ENCODE results near the gene SLC7A8.

SLC7A8 gene

DNA sequence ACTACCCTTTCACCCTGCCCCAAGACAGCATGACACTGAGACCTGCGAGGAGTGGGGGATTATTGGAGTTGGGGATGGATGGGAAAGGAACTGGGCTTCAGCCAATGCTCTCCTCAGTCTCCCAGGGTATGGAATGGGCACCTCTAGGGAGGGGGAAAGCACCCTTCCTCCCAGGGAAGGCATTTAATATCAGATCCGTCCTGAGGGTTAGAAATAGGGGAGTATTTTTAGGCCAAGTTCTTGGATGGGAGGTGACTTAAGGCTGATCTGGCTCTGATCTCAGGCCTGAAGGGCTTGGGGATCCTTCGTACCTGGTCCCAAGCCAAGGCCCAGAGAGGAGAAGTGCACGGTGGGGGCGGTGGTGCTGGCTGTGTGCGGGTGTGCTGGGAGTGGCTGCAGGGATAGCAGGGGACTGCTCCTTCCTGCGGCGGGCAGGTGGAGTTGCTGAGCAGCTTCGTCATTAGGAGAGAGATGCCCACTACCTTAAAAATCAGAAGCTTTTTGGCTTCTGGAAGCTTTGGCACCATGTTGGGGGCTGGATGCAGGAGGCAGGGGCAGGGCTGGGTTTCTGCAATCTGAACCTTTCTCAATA lies 57.4 kb downstream of the SLC7A8 start:
- Histone ChIP-seq H3K36me3 (ENCODE audit: control insufficient read depth in 1 of 2, insufficient read depth in 2 of 2, low read length in 2 of 2) (peaks cover 24 to 35% of the 10 kb centered on the region in 2 donors), H3K4me3 (ENCODE audit: low read depth in 1 of 2, low read length in 2 of 2) (no peak overlapping the region), H3K27me3 (ENCODE audit: control insufficient read depth in 1 of 2, insufficient read depth in 2 of 2, low read length in 2 of 2) (no peaks in the 10 kb centered on the region), H3K9me3 (ENCODE audit: control insufficient read depth in 1 of 2, low read length in 2 of 2) (no peaks in the 10 kb centered on the region), H3K9ac (ENCODE audit: low read depth in 1 of 2, low read length in 2 of 2) (no peak overlapping the region), H3K27ac (ENCODE audit: low read depth, low read length) (no peak overlapping the region), H3K4me1 (ENCODE audit: control insufficient read depth in 1 of 2, insufficient read depth in 2 of 2, low read length in 2 of 2) (peaks cover 12% of the 10 kb centered on the region in 2 donors)

DNA sequence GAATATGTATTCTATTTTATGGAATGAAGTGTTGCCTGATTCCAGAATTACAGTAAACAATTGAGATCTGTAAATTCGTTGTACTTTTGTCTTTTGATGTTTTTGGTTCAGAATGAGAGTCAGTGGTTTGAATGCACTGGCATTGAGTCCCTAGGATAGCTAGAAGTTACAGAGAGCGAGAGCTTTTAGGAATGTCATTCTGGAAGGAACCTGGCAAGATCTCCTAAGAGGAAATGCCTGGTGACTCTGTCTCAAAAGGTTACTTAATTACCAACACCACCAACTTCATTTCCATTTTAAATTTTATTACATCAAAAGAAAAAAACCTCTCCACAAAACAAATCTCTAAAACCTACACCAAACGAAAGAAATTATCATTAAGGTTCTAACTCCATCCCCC lies 58.4 kb downstream of the SLC7A8 start:
- Histone ChIP-seq H3K9me3 (ENCODE audit: control insufficient read depth in 1 of 2, low read length in 2 of 2) (no peaks in the 10 kb centered on the region), H3K4me3 (ENCODE audit: low read depth in 1 of 2, low read length in 2 of 2) (no peak overlapping the region), H3K9ac (ENCODE audit: low read depth in 1 of 2, low read length in 2 of 2) (no peak overlapping the region), H3K27me3 (ENCODE audit: control insufficient read depth in 1 of 2, insufficient read depth in 2 of 2, low read length in 2 of 2) (no peaks in the 10 kb centered on the region), H3K36me3 (ENCODE audit: control insufficient read depth in 1 of 2, insufficient read depth in 2 of 2, low read length in 2 of 2) (peaks cover 20 to 29% of the 10 kb centered on the region in 2 donors), H3K27ac (ENCODE audit: low read depth, low read length) (no peak overlapping the region), H3K4me1 (ENCODE audit: control insufficient read depth in 1 of 2, insufficient read depth in 2 of 2, low read length in 2 of 2) (peaks cover 13 to 14% of the 10 kb centered on the region in 2 donors)

DNA sequence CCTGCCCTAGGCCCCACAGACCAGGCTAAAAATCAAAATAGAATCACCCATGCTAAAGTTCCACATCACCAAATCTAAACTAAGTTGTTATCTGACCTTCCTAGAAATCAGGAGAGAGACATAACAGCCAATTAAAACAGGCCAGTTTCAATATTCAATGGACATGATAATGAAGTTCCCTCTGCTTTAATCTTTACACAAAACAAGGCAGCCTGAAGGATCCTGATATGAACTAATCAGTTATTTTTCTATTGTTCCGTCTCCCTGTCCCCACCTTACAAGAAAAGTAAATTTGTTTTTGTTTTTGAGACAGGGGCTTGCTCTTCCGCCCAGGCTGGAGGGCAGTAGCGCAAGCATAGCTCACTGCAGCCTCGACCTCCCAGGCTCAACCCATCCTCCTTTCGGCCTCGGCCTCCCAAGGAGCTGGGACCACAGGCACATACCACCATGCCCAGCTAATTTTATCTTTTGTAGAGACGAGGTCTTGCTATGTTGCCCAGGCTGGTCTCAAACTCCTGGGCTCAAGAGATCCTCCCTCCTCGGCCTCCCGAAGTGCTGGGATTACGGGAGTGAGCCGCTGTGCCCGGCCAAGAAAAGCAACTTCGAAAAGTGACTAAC lies 59.0 kb downstream of the SLC7A8 start:
- Histone ChIP-seq H3K27ac (ENCODE audit: low read depth, low read length) (no peak overlapping the region), H3K27me3 (ENCODE audit: control insufficient read depth in 1 of 2, insufficient read depth in 2 of 2, low read length in 2 of 2) (no peaks in the 10 kb centered on the region), H3K4me3 (ENCODE audit: low read depth in 1 of 2, low read length in 2 of 2) (no peak overlapping the region), H3K36me3 (ENCODE audit: control insufficient read depth in 1 of 2, insufficient read depth in 2 of 2, low read length in 2 of 2) (peaks cover 14 to 24% of the 10 kb centered on the region in 2 donors), H3K9me3 (ENCODE audit: control insufficient read depth in 1 of 2, low read length in 2 of 2) (no peaks in the 10 kb centered on the region), H3K4me1 (ENCODE audit: control insufficient read depth in 1 of 2, insufficient read depth in 2 of 2, low read length in 2 of 2) (peaks cover 14 to 19% of the 10 kb centered on the region in 2 donors), H3K9ac (ENCODE audit: low read depth in 1 of 2, low read length in 2 of 2) (no peak overlapping the region)

DNA sequence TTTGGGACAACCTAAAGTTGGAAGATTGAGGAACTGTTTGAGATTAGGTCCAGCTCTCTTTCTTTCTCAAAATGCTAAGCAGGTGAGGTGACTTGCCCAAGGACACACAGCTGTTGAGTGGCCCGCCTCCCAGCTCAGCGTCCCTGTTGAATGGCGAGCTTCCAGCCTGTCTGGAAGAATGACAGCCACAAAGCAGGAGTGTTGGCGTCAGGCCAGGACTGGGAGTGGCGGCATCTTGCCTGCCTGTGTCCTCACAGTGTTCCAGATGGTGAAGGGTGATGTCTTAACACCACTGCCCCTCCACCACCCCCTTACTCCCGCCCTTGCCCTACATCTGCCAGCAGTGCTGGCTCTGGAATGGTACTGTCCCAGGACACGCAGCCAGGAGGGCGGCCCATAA lies 60.0 kb downstream of the SLC7A8 start:
- Histone ChIP-seq H3K4me1 (ENCODE audit: control insufficient read depth in 1 of 2, insufficient read depth in 2 of 2, low read length in 2 of 2) (peaks cover 14 to 21% of the 10 kb centered on the region in 2 donors), H3K27ac (ENCODE audit: low read depth, low read length) (no peak overlapping the region), H3K4me3 (ENCODE audit: low read depth in 1 of 2, low read length in 2 of 2) (no peak overlapping the region), H3K27me3 (ENCODE audit: control insufficient read depth in 1 of 2, insufficient read depth in 2 of 2, low read length in 2 of 2) (no peaks in the 10 kb centered on the region), H3K9ac (ENCODE audit: low read depth in 1 of 2, low read length in 2 of 2) (no peak overlapping the region), H3K36me3 (ENCODE audit: control insufficient read depth in 1 of 2, insufficient read depth in 2 of 2, low read length in 2 of 2) (peaks cover 8 to 16% of the 10 kb centered on the region in 2 donors), H3K9me3 (ENCODE audit: control insufficient read depth in 1 of 2, low read length in 2 of 2) (no peaks in the 10 kb centered on the region)

DNA sequence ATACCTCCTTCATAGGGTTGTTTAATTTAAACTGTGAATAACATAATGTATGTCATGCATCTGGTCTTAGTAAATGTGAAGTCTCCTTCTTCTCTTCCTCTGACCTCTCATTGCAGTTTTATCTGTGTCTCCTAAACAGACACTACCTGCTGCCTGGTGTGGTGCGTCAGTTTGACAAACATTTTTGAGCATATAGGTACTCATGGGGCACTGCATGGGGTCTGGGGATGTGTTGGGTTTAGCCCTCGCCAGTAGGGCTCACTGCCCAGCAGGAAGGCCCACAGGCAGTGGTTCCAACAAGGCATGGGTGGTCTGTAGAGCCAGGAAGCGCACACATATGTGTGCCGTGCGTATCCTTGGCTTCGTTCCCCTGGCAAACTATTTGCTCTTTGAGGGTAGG lies 61.4 kb downstream of the SLC7A8 start:
- Histone ChIP-seq H3K27me3 (ENCODE audit: control insufficient read depth in 1 of 2, insufficient read depth in 2 of 2, low read length in 2 of 2) (no peaks in the 10 kb centered on the region), H3K4me1 (ENCODE audit: control insufficient read depth in 1 of 2, insufficient read depth in 2 of 2, low read length in 2 of 2) (peaks cover 14 to 21% of the 10 kb centered on the region in 2 donors), H3K4me3 (ENCODE audit: low read depth in 1 of 2, low read length in 2 of 2) (no peak overlapping the region), H3K27ac (ENCODE audit: low read depth, low read length) (no peak overlapping the region), H3K36me3 (ENCODE audit: control insufficient read depth in 1 of 2, insufficient read depth in 2 of 2, low read length in 2 of 2) (peaks cover 0 to 5% of the 10 kb centered on the region in 2 donors), H3K9ac (ENCODE audit: low read depth in 1 of 2, low read length in 2 of 2) (no peak overlapping the region), H3K9me3 (ENCODE audit: control insufficient read depth in 1 of 2, low read length in 2 of 2) (no peaks in the 10 kb centered on the region)

DNA sequence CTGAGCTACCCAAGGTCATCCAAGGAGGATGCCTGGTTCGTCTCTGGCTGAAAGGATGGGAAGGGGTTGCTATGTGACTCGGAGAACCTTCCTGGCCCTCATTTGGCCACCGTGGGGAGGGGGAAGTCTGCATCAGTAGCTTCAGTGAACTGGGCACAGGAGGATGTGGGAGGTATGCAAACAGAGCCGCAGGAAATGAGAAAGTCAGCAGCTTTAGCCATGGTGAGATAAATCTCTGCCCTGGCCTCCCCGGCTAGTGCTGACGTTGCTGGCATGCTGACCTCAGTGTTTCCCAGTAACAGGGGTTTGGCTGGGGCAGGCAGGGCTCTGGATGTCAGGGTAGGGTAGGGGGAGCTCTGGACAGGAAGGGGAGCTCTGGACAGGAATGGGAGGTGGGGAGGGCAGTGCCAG lies 62.1 kb downstream of the SLC7A8 start:
- no peak overlapping the region for H3K27ac ChIP-seq (ENCODE audit: low read depth, low read length)
- no peaks in the 10 kb centered on the region for H3K9me3 ChIP-seq (ENCODE audit: control insufficient read depth in 1 of 2, low read length in 2 of 2)
- H3K4me3 ChIP-seq (ENCODE audit: low read depth in 1 of 2, low read length in 2 of 2): no peak overlapping the region
- H3K9ac ChIP-seq (ENCODE audit: low read depth in 1 of 2, low read length in 2 of 2): no peak overlapping the region
- no peaks in the 10 kb centered on the region for H3K27me3 ChIP-seq (ENCODE audit: control insufficient read depth in 1 of 2, insufficient read depth in 2 of 2, low read length in 2 of 2)
- H3K36me3 ChIP-seq (ENCODE audit: control insufficient read depth in 1 of 2, insufficient read depth in 2 of 2, low read length in 2 of 2): no peaks in the 10 kb centered on the region
- peaks cover 14 to 21% of the 10 kb centered on the region in 2 donors for H3K4me1 ChIP-seq (ENCODE audit: control insufficient read depth in 1 of 2, insufficient read depth in 2 of 2, low read length in 2 of 2)

DNA sequence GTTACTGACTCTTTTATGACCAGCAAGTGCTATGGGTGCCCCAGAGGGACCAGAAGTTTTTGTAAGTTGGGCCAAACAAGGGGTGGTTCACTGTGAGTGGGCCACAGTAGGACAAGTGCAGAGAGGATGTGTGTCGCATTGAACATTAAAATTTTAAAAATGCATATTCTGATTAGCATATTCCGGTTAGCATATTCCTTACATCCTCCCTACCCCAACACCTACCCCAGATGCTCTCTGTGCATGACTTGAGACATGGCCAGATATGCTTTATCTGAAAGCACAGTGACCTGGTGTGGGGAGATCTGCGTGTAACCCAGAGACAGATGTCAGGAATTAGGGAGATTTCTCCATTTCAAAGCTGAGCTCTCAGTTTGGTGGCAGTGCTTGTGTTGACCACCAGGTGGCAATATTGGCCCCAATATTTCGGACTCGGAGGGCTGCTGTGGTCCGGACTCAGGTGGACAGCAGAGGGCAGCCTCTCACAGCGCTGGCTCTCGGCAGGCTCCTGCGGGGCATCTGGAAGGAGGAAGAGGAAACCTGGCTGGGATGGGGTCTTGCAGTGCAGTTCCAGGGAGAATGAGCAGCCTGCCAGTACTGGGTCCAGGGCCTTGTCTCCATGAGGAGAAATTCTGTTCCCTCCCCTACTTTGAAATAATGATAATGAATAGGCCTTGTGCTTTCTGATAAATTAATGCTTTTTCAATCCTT lies 62.8 kb downstream of the SLC7A8 start:
- Histone ChIP-seq H3K36me3 (ENCODE audit: control insufficient read depth in 1 of 2, insufficient read depth in 2 of 2, low read length in 2 of 2) (no peaks in the 10 kb centered on the region), H3K4me3 (ENCODE audit: low read depth in 1 of 2, low read length in 2 of 2) (no peak overlapping the region), H3K9me3 (ENCODE audit: control insufficient read depth in 1 of 2, low read length in 2 of 2) (no peaks in the 10 kb centered on the region), H3K27me3 (ENCODE audit: control insufficient read depth in 1 of 2, insufficient read depth in 2 of 2, low read length in 2 of 2) (peaks cover 0 to 2% of the 10 kb centered on the region in 2 donors), H3K4me1 (ENCODE audit: control insufficient read depth in 1 of 2, insufficient read depth in 2 of 2, low read length in 2 of 2) (peaks cover 14 to 21% of the 10 kb centered on the region in 2 donors), H3K27ac (ENCODE audit: low read depth, low read length) (no peak overlapping the region), H3K9ac (ENCODE audit: low read depth in 1 of 2, low read length in 2 of 2) (no peak overlapping the region)

DNA sequence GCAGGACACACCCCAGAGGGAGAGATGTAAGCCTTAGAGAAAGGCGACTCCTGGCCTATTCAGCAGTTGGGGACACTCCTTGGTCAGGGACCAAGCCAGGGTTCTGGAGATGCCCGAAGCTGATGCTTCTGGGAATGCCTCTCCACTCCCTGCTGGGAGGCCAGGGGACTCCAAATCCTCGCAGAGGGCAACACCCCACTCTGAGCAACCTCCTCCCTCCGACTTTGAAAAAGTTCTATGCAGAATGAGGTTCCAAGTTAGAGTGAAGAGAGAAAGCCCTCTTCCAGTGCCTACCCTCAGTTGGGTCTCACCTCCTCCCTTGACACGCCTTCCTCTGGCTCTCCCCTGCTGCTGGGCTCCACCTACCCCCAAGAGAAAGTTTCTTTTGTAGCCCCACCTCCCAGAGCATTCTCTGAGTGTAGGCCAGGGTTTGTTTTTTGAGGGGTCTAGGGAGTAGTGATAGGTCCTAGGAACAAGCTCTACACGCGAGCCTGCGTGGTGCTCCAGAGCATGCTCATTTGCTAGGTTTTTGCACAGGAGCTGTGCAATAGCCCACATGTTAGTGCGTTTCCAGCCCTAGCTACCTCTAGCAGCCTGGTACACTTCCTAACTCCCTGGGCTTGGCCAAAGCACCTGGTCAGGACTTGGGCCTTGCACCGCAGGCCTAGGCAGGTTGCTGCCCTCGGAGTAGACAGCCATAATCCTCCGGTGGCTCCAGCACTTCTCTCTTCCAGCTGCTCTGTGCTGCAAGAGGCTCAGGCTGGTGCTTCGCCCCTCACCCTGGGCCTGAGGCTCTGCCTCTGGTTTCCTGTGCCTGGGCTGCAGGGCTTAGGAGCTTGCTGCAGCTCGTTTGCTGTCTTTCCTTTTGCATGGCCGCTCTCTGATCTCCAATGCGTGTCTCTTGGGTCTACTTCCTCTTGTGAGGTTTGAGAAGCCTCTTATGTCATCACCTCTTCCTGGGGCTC lies 63.8 kb downstream of the SLC7A8 start:
- peaks cover 0 to 9% of the 10 kb centered on the region in 2 donors for H3K27me3 ChIP-seq (ENCODE audit: control insufficient read depth in 1 of 2, insufficient read depth in 2 of 2, low read length in 2 of 2)
- H3K9ac ChIP-seq (ENCODE audit: low read depth in 1 of 2, low read length in 2 of 2): no peak overlapping the region
- no peak overlapping the region for H3K4me3 ChIP-seq (ENCODE audit: low read depth in 1 of 2, low read length in 2 of 2)
- H3K9me3 ChIP-seq (ENCODE audit: control insufficient read depth in 1 of 2, low read length in 2 of 2): no peaks in the 10 kb centered on the region
- H3K27ac ChIP-seq (ENCODE audit: low read depth, low read length): no peak overlapping the region
- no peaks in the 10 kb centered on the region for H3K36me3 ChIP-seq (ENCODE audit: control insufficient read depth in 1 of 2, insufficient read depth in 2 of 2, low read length in 2 of 2)
- H3K4me1 ChIP-seq (ENCODE audit: control insufficient read depth in 1 of 2, insufficient read depth in 2 of 2, low read length in 2 of 2): peaks cover 14 to 21% of the 10 kb centered on the region in 2 donors

DNA sequence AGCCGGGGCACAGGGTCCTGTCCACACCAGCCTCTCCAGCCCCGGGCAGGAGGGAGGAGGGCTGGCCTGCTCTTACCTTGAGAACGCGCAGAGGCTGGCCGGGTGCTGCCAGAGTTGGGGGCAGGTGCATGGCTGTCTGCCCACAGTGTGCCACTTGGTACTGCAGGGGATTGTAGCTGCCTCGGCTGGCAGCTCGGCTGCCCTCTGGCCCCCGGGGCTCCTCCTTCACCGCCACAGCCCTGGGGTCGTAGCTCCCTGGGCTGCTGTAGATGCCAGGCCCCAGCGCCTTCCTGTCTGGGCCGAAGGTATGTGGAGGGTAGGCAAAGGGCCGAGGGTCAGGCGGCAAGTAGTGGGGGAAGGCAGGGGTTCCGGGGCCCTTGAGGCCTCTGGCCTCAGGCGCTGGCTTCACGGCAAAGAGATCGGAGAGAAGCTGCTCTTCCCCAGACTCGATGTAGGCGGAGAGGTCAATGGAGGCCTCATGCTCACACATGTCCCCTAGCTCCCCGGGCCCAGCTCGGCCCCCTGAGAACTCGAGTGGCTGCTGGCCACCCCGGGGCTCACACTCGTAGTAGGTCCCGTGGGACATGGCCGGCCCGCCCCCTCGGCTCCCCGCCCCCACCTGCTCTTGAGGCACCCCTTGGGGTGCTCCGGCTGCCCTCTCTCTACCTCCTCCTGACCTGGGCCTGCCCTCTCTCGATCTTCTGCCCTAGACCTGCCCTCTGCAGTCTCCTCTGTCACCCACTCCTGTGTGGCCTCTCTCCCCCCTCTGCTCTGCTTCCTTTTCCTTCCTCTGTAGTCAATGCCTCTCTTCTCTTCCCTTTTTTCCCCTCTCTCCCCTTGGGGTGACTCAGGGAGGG lies 64.7 kb downstream of the SLC7A8 start, which contains the start of gene CEBPE:
CEBPE (minus strand) TSS at position 750 of the 857 bp plus-strand sequence; CDS start at position 586, 164 bp downstream.
- H3K4me3 ChIP-seq (ENCODE audit: low read depth in 1 of 2, low read length in 2 of 2): no peak within 1 kb of the TSS
- H3K4me1 ChIP-seq (ENCODE audit: control insufficient read depth in 1 of 2, insufficient read depth in 2 of 2, low read length in 2 of 2): peaks cover 10 to 21% of the 10 kb centered on the region in 2 donors
- no peaks in the 10 kb centered on the region for H3K36me3 ChIP-seq (ENCODE audit: control insufficient read depth in 1 of 2, insufficient read depth in 2 of 2, low read length in 2 of 2)
- H3K9me3 ChIP-seq (ENCODE audit: control insufficient read depth in 1 of 2, low read length in 2 of 2): no peaks in the 10 kb centered on the region
- H3K27me3 ChIP-seq (ENCODE audit: control insufficient read depth in 1 of 2, insufficient read depth in 2 of 2, low read length in 2 of 2): peaks cover 4 to 9% of the 10 kb centered on the region in 2 donors
- no peak within 1 kb of the TSS for H3K9ac ChIP-seq (ENCODE audit: low read depth in 1 of 2, low read length in 2 of 2)
- H3K27ac ChIP-seq (ENCODE audit: low read depth, low read length): no peak within 1 kb of the TSS

Data from duodenal mucosa (tissue), 2 donors.